Muscle of leg (tissue), 11 donors: Measurements from ENCODE around the gene SPOCK2. TPM values are rescaled to one million over a fixed set of nuclear protein-coding genes. Genes with fewer than 3 reads are reported as not detected.

Experiments used
- DNase-seq: peaks from one replicate; pipeline ENCODE4 v3.0.0; 2013
- H3K27ac ChIP-seq: one replicate; pipeline ENCODE4 v1.5.1; 2013; ENCODE audit warnings: mild to moderate bottlenecking, low read length, control low read depth
- H3K27me3 ChIP-seq: one replicate; pipeline ENCODE4 v1.6.1; 2013; ENCODE audit warnings: low read length; ENCODE audit not compliant: control insufficient read depth, insufficient read depth
- H3K36me3 ChIP-seq: one replicate; pipeline ENCODE4 v1.6.1; 2013; ENCODE audit warnings: low read length; ENCODE audit not compliant: control insufficient read depth, insufficient read depth
- H3K4me1 ChIP-seq: one replicate; pipeline ENCODE4 v1.6.1; 2013; ENCODE audit warnings: low read length; ENCODE audit not compliant: control insufficient read depth, insufficient read depth
- H3K4me3 ChIP-seq: one replicate; pipeline ENCODE4 v1.5.1; 2013; ENCODE audit warnings: low read length, control low read depth
- H3K9me3 ChIP-seq: replicated peaks from 2 replicates; pipeline ENCODE4 v1.6.1; 2013; ENCODE audit warnings: low read depth, low read length; ENCODE audit not compliant: control insufficient read depth
- WGBS: methylation state at CpG from one replicate; pipeline ENCODE4 v1.1.5; 2013; ENCODE audit warnings: missing lambda C conversion rate; ENCODE audit not compliant: insufficient coverage; 5-methylcytosine and 5-hydroxymethylcytosine counted together
- polyA plus RNA-seq, 8 donors: library from polyadenylated mRNA; unstranded; fragments of 120-200 nt; gene quantifications; one replicate each; pipeline versions ENCODE4 v1.2.1 to v1.2.3, GENCODE V29; 2013; ENCODE audit warnings: inconsistent platforms in 1 of 8, low replicate concordance in 1 of 8; ENCODE audit not compliant: insufficient read length in 8 of 8, insufficient read depth in 1 of 8
- total RNA-seq: library from RNA; stranded (reverse); fragments of 120-200 nt; gene quantifications from one replicate; pipeline ENCODE4 v1.2.4, GENCODE V29; 2013

SPOCK2 gene
- total and polyA plus RNA-seq, 9 donors: 3.6 to 6.2 (median 4.0) TPM

GRCh38 chr10:72062832-72063702 is 25.3 kb downstream of the SPOCK2 start:
- 81% methylated on average over 24 of the region's 29 CpGs for WGBS
- H3K36me3 ChIP-seq: no peaks in the 10 kb centered on the region
- no peaks in the 10 kb centered on the region for H3K9me3 ChIP-seq
- H3K27ac ChIP-seq: no peak overlapping the region
- H3K27me3 ChIP-seq: peaks cover 2% of the 10 kb centered on the region
- DNase-seq: no peak
- H3K4me1 ChIP-seq: peaks cover 20% of the 10 kb centered on the region
- H3K4me3 ChIP-seq: no peak overlapping the region

GRCh38 chr10:72062382-72062781 is 26.0 kb downstream of the SPOCK2 start:
- no peak overlapping the region for H3K4me3 ChIP-seq
- 76% methylated on average over 8 of the region's 10 CpGs for WGBS
- no peaks in the 10 kb centered on the region for H3K36me3 ChIP-seq
- H3K9me3 ChIP-seq: no peaks in the 10 kb centered on the region
- DNase-seq: no peak
- H3K27ac ChIP-seq: no peak overlapping the region
- peaks cover 2% of the 10 kb centered on the region for H3K27me3 ChIP-seq
- H3K4me1 ChIP-seq: peaks cover 15% of the 10 kb centered on the region

- no peaks in the 10 kb centered on the region for H3K9me3 ChIP-seq
- H3K4me1 ChIP-seq: peaks cover 10% of the 10 kb centered on the region
- H3K36me3 ChIP-seq: no peaks in the 10 kb centered on the region
- no peak overlapping the region for H3K27ac ChIP-seq
- no peaks in the 10 kb centered on the region for H3K27me3 ChIP-seq
- 78% methylated on average over 1 of the region's 9 CpGs for WGBS
- no peak for DNase-seq
- no peak overlapping the region for H3K4me3 ChIP-seq
Measured at GRCh38 chr10:72061930-72062329, 26.4 kb downstream of the SPOCK2 start.

- WGBS: 53% methylated on average over 4 of the region's 5 CpGs
- no peak overlapping the region for H3K4me3 ChIP-seq
- no peaks in the 10 kb centered on the region for H3K9me3 ChIP-seq
- H3K36me3 ChIP-seq: no peaks in the 10 kb centered on the region
- H3K27me3 ChIP-seq: no peaks in the 10 kb centered on the region
- no peak overlapping the region for H3K27ac ChIP-seq
- H3K4me1 ChIP-seq: peaks cover 6% of the 10 kb centered on the region
- DNase-seq: no peak
Measured at GRCh38 chr10:72061491-72061890, 26.9 kb downstream of the SPOCK2 start.

- Histone ChIP-seq H3K36me3 (no peaks in the 10 kb centered on the region), H3K4me3 (no peak overlapping the region), H3K9me3 (no peaks in the 10 kb centered on the region), H3K27ac (no peak overlapping the region), H3K27me3 (no peaks in the 10 kb centered on the region), H3K4me1 (no peaks in the 10 kb centered on the region)
- DNase-seq: no peak
- WGBS: 85% methylated on average over 13 of the region's 19 CpGs
Measured at GRCh38 chr10:72059843-72060822, 28.2 kb downstream of the SPOCK2 start.

GRCh38 chr10:72058989-72059842 is 29.1 kb downstream of the SPOCK2 start:
- Histone ChIP-seq H3K4me3 (no peak overlapping the region), H3K4me1 (no peaks in the 10 kb centered on the region), H3K27ac (no peak overlapping the region), H3K27me3 (no peaks in the 10 kb centered on the region), H3K36me3 (no peaks in the 10 kb centered on the region), H3K9me3 (no peaks in the 10 kb centered on the region)
- 14% methylated on average over 5 of the region's 21 CpGs for WGBS
- no peak for DNase-seq

- Histone ChIP-seq H3K9me3 (no peaks in the 10 kb centered on the region), H3K36me3 (no peaks in the 10 kb centered on the region), H3K4me3 (no peak overlapping the region), H3K4me1 (no peaks in the 10 kb centered on the region), H3K27me3 (no peaks in the 10 kb centered on the region), H3K27ac (no peak overlapping the region)
- DNase-seq: no peak
- WGBS: 100% methylated on average over 3 of the region's 12 CpGs
Measured at GRCh38 chr10:72058347-72058898, 29.9 kb downstream of the SPOCK2 start.

- Histone ChIP-seq H3K36me3 (no peaks in the 10 kb centered on the region), H3K27ac (no peak overlapping the region), H3K27me3 (no peaks in the 10 kb centered on the region), H3K9me3 (no peaks in the 10 kb centered on the region), H3K4me3 (no peak overlapping the region), H3K4me1 (no peaks in the 10 kb centered on the region)
- DNase-seq: no peak
- 84% methylated on average over 23 of the region's 25 CpGs for WGBS
Measured at GRCh38 chr10:72056932-72057751, 31.2 kb downstream of the SPOCK2 start.

GRCh38 chr10:72056113-72056512 is 32.2 kb downstream of the SPOCK2 start:
- WGBS: 50% methylated on average over 2 of the region's 5 CpGs
- H3K4me1 ChIP-seq: no peaks in the 10 kb centered on the region
- DNase-seq: no peak

More at GRCh38 chr10:72056113-72056512, 32.2 kb downstream of the SPOCK2 start:
- H3K4me3 ChIP-seq: no peak overlapping the region
- H3K36me3 ChIP-seq: no peaks in the 10 kb centered on the region
- no peaks in the 10 kb centered on the region for H3K9me3 ChIP-seq
- H3K27ac ChIP-seq: no peak overlapping the region
- no peaks in the 10 kb centered on the region for H3K27me3 ChIP-seq
